NT2/D1 (cell line): Measurements from ENCODE around the gene SEMA3F.

Experiments used
- DNase-seq: peaks from one replicate; pipeline ENCODE4 v3.0.0-alpha.2; 2011; ENCODE audit warnings: low read depth, low spot score
- H3K27me3 ChIP-seq: 2 replicates; pipeline ENCODE4 v1.6.0; 2011; ENCODE audit warnings: mild to moderate bottlenecking; ENCODE audit not compliant: insufficient read length, insufficient read depth
- H3K36me3 ChIP-seq: 2 replicates; pipeline ENCODE4 v1.6.1; 2011; ENCODE audit warnings: mild to moderate bottlenecking, low read length, mixed read lengths; ENCODE audit not compliant: insufficient read depth, insufficient read length
- H3K4me1 ChIP-seq: 2 replicates; pipeline ENCODE4 v1.5.1; 2011; ENCODE audit not compliant: insufficient read depth, insufficient read length
- H3K4me3 ChIP-seq: 2 replicates; pipeline ENCODE4 v1.5.1; 2011; ENCODE audit warnings: low read depth; ENCODE audit not compliant: insufficient read length
- H3K9ac ChIP-seq: 2 replicates; pipeline ENCODE4 v1.6.0; 2011; ENCODE audit warnings: low read depth; ENCODE audit not compliant: insufficient read length
- H3K9me3 ChIP-seq: 2 replicates; pipeline ENCODE4 v1.5.1; 2011; ENCODE audit warnings: mild to moderate bottlenecking, low read length; ENCODE audit not compliant: insufficient read depth
- SUZ12 ChIP-seq: IDR thresholded peaks from 2 replicates; pipeline ENCODE4 v1.6.1; 2011; ENCODE audit not compliant: insufficient read length, insufficient read depth; ENCODE audit errors: extremely low read depth
- YY1 ChIP-seq: IDR thresholded peaks from 2 replicates; pipeline ENCODE4 v1.6.1; 2011; ENCODE audit not compliant: insufficient read length, insufficient read depth
- ZNF274 ChIP-seq: IDR thresholded peaks from 2 replicates; pipeline ENCODE4 v1.6.1; 2011; ENCODE audit warnings: mild to moderate bottlenecking, low read depth, low read length

SEMA3F gene

GRCh38 chr3:50168388-50168787 is 13.3 kb downstream of the SEMA3F start:
- Histone ChIP-seq H3K36me3 (peaks cover 9% of the 10 kb centered on the region), H3K4me1 (peaks cover 37% of the 10 kb centered on the region), H3K9ac (no peak overlapping the region), H3K9me3 (no peaks in the 10 kb centered on the region), H3K4me3 (no peak overlapping the region), H3K27me3 (no peaks in the 10 kb centered on the region)
- DNase-seq = no peak
- no peak for TF ChIP-seq YY1
- no peak for TF ChIP-seq ZNF274
- TF ChIP-seq SUZ12 = no peak

DNA sequence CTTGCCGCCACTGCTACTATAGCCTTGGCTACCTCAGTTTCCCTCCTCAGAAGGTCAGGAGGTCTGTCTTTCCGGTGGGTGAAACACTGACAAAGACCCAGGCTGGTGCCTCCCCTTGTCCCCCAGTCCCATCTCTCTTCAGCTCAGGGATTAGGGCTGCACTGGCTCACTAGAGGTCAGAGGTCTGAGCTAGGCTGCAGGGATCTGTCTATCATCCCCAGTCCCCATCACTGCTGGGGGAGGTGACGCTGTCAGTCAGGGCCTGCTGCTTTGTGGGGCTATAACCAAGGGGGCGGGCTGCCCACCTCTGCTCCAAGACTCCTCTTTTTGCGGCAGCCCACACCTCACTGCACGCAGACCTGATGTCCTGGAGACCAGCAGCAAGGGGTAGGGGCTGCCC is 13.7 kb downstream of the SEMA3F start:
- no peak for TF ChIP-seq SUZ12
- TF ChIP-seq ZNF274 = no peak
- no peak for TF ChIP-seq YY1
- H3K27me3 ChIP-seq = no peaks in the 10 kb centered on the region
- DNase-seq = no peak
- H3K36me3 ChIP-seq = peaks cover 10% of the 10 kb centered on the region
- H3K9ac ChIP-seq = no peak overlapping the region
- H3K4me3 ChIP-seq = no peak overlapping the region
- H3K4me1 ChIP-seq = peaks cover 36% of the 10 kb centered on the region
- H3K9me3 ChIP-seq = no peaks in the 10 kb centered on the region

- H3K9me3 ChIP-seq = no peaks in the 10 kb centered on the region
- H3K27me3 ChIP-seq = no peaks in the 10 kb centered on the region
- TF ChIP-seq ZNF274 (no peak), SUZ12 (no peak), YY1 (no peak)
- H3K36me3 ChIP-seq = peaks cover 13% of the 10 kb centered on the region
- H3K9ac ChIP-seq = no peak overlapping the region
- no peak overlapping the region for H3K4me3 ChIP-seq
- peaks cover 35% of the 10 kb centered on the region for H3K4me1 ChIP-seq
- no peak for DNase-seq
Measured at GRCh38 chr3:50169232-50169832, 14.2 kb downstream of the SEMA3F start.

DNA sequence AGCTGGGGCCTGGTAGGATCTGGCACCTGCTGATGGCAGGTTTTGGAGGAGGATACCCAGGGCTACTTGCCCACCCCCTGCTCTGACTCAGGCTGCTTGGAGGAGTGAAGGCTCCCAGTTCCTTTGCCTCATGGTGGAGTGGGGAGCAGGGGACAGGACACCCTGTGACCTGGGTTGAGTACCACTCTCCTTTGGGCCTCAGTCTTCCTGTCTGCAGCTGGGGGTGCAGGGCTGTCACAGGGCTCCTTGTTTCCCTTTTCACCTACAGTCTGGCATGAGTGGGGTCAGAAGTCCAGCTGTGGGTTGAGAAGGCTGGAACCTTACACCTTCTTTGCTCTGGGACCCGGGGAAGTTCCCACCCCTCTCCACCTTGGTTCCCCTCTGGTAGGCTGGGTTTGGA is 14.7 kb downstream of the SEMA3F start:
- Histone ChIP-seq H3K9me3 (no peaks in the 10 kb centered on the region), H3K9ac (no peak overlapping the region), H3K27me3 (no peaks in the 10 kb centered on the region), H3K36me3 (peaks cover 14% of the 10 kb centered on the region), H3K4me1 (peaks cover 34% of the 10 kb centered on the region), H3K4me3 (no peak overlapping the region)
- no peak for DNase-seq
- no peak for TF ChIP-seq SUZ12

DNA sequence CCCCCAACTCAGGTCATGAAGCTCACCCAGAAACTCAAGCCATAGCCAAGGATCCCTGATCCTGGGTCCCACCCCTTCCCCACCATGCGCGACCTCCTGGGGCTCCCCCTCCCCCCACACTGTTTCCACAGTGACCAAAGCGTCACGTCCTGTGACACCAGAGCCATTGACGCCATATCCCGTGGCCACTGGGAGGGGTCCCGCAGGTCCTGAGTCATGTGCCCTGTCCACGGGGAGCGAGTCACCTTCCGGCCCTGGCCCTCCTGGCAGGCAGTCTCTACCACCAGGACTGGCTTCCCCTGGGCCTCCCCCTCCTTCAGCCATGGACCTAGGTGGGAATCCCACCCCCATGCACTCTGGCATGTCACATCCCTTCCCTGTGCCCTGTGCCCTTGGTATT is 15.6 kb downstream of the SEMA3F start:
- no peak for DNase-seq
- Histone ChIP-seq H3K4me3 (no peak overlapping the region), H3K36me3 (peaks cover 21% of the 10 kb centered on the region), H3K4me1 (peaks cover 27% of the 10 kb centered on the region), H3K27me3 (no peaks in the 10 kb centered on the region), H3K9me3 (no peaks in the 10 kb centered on the region), H3K9ac (no peak overlapping the region)
- TF ChIP-seq YY1 = no peak
- no peak for TF ChIP-seq ZNF274
- TF ChIP-seq SUZ12 = no peak

DNA sequence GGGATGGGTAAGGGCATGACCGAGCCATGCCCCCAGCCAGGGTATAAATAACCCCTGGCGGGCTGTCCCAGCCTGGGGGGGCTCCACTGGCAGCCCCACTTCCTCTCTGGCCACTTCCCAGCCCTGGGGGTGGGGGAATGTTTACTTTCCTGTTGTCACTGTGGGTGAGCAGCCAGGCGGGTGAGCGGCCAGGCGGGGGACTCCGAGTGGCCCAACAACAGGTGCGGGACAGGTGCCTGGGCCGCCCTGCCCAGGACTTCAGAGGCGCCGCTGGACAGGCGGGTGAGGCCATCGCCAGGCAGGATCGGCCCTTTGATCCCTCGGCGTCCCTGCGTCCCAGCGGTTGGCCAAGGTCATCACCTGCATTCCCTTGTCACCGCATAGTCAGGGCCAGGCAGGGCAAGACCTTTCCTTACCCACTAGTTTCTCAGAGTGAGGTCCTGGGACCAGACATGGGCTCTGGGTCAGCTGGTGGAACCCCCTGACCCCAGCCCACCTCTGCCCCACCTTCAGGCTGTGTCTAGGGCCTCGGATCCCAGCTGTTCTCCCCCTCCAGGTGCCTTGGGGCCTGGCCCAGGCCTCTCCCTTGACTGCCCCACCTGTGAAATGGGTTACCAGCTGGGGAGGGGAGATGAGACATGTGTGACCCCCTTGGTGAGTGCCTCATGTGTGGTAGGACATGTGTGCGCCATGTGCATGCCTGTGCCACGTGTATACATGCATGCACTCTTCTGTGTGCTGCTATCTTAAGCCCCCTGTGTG is 16.6 kb downstream of the SEMA3F start:
- Histone ChIP-seq H3K36me3 (peaks cover 30% of the 10 kb centered on the region), H3K4me1 (peaks cover 20% of the 10 kb centered on the region), H3K9me3 (no peaks in the 10 kb centered on the region), H3K4me3 (no peak overlapping the region), H3K27me3 (no peaks in the 10 kb centered on the region), H3K9ac (no peak overlapping the region)
- no peak for DNase-seq
- TF ChIP-seq ZNF274 (no peak), SUZ12 (no peak), YY1 (no peak)

DNA sequence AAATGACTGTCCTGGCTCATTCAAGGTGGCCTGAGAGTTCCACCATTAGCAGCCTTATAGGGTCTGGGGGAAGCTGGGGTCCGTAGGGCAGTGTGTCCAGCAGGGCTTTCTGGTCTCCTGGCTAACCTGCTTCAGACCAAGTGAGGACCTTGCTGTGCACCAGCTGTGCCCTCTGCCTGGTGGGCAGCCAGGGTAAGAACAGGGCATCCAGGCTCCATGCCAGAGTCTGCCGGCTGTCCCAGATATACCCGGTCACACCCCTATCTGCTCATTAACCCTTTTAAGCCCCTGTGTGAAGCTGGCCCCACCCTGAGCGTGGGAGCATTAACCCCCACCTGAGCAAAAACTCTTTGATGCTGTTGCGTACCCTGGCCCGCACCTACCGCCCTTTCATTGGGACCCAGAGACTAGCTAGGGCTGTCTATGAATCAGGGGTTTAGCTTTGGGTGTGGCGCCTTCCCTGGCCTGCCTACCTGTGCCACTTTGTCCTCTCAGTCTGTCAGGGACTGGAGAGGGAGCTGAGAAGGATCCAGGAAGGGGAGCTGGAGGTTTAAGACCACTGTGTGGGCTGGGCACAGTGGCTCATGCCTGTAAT is 17.6 kb downstream of the SEMA3F start:
- no peak for DNase-seq
- Histone ChIP-seq H3K36me3 (peaks cover 36% of the 10 kb centered on the region), H3K4me1 (peaks cover 13% of the 10 kb centered on the region), H3K9ac (no peak overlapping the region), H3K9me3 (no peaks in the 10 kb centered on the region), H3K4me3 (no peak overlapping the region), H3K27me3 (no peaks in the 10 kb centered on the region)
- no peak for TF ChIP-seq SUZ12
- no peak for TF ChIP-seq YY1
- TF ChIP-seq ZNF274 = no peak
